Measurements from ENCODE around the gene SYTL5.

Gene SYTL5

DNA sequence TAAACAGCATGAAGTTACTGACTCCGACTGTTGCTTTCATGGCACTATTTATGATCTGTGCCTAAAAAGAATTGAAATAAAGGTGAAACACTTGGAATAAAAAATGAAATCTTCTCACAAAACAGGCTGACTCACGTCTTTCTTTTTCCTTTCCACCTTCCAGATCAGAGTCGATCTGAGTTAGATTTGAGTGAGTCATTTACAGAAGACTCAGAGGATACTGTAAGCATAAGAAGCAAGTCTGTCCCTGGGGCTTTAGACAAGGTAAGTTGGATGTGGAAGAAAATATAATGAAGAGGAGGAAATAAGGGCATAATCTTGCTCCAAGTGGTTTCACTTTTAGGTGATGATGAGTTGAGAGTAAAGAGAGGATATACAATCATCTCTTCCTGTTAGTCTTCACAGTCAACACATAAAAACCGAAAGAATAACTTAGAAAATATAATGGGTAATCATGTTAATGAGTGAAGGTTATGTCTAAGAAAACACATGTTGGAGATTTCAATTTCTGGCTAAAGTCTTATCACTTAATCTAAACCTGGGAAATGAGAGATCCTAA, 89.7 kb downstream of the SYTL5 start:
- DNase-seq (ENCODE audit: low read depth), result no peak

GRCh38 chrX:38099688-38100087, 93.3 kb downstream of the SYTL5 start:
- no peak for DNase-seq (ENCODE audit: low read depth)

DNA sequence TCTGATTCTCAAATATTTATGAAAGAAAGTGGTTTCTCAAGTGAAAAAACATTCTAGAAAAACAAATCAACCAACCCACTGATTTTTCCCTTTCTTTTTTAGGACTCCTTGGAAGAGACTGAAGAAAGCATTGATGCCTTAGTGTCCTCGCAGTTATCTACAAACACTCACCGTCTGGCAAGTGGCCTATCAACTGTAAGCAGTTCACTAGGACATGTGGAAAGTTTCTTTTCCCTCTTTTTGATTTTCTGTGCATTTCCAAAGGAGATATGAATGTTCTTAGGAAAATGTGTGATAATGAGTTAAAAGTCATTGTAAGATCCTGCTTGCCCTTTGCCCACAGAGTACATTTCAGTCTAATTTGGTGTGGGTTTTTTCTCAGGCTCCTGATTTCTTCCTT, 95.9 kb downstream of the SYTL5 start:
- DNase-seq (ENCODE audit: low read depth), result no peak

DNA sequence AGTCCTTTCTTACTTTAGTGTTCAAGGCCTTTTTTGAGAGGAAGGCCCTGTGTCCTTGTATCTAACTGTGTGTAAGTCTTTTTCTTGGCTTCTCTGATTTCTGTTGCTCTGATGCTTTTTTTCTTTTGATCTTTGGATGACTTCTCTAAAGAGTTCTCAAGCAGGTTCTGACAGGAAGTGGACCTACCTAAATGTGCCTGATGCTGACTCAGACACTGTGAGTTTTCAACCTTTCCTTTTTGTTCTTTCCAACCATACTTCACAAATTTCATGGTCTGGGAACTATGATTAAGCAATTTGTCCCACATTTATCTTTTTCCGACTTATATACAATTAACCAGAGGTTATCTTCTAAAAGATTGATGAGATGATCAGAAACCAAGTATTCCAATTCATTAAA, 96.5 kb downstream of the SYTL5 start:
- DNase-seq (ENCODE audit: low read depth), result no peak

- DNase-seq (ENCODE audit: low read depth), result no peak
Observed at GRCh38 chrX:38103857-38104812, 97.8 kb downstream of the SYTL5 start.

- DNase-seq (ENCODE audit: low read depth), result no peak
Observed at GRCh38 chrX:38105216-38105725, 98.9 kb downstream of the SYTL5 start.

DNA sequence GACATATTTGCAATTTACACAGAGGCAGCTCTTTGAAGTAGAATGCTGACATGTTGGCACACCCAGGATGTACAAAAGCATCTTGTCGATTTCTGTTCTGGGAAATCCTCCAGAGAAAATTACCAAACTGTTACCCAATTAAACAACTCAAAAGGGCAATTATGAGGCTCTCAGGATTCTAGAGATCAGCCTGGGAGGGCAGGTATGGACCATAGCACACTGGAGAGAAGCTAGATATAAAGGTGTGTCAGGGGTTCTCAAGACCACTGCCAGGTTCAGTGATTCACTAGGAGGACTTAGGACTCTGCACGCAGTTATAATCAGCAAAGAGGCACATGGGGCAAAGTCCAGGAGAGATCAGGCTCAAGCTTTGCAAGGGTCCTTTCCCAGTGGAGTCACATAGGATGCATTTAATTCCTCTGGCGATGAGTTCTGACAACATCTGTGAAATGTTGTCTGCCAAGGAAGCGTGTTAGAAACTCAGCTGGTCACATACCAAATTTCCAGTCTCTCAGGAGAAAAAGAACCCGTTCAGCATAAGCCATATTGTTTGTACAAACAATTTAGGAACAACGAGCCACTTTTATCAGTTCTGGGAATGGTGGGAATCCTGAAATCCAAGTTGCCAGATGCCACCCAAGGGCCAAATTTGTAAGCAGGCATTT, 100.8 kb downstream of the SYTL5 start:
- no peak for DNase-seq (ENCODE audit: low read depth)

GRCh38 chrX:38108364-38108763, 102.0 kb downstream of the SYTL5 start:
- no peak for DNase-seq (ENCODE audit: low read depth)

- DNase-seq (ENCODE audit: low read depth), result no peak
Observed at GRCh38 chrX:38109042-38109898, 102.9 kb downstream of the SYTL5 start.

DNA sequence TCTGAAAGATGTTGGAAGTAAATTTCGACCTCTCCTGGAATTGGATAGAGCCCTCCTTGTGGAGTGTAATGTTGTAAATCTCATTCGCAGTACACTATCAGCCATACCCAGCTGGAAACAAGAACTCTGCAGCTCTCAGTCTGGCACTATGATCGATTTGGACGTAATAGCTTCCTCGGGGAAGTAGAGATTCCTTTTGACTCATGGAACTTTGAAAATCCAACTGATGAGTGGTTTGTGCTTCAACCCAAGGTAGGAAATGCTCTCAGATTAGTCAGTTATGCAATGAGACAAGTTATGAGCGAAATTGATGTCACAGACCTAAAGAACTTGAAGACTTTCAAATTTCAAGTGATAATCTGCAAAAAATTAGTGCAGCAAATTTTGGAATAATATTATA, 103.9 kb downstream of the SYTL5 start:
- no peak for DNase-seq (ENCODE audit: low read depth)

DNA sequence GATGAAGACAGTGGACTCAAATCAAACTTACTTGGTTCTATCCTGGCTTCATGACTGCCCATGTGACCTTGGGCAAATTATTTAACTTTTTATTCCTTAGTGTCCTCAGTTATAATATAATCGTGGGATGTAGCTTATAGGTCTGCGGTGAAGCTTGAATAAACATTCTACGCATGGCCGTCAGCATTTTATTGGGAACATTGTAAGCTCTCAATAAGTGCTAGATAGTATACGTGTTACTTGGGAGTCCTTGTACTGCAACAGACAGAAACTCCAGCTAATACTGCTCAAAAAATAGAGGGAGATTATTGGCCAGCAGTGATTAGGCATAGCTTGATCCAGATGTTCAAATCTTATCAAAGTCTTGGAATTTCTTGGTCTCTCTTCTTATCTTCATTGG, 104.8 kb downstream of the SYTL5 start:
- no peak for DNase-seq (ENCODE audit: low read depth)

DNA sequence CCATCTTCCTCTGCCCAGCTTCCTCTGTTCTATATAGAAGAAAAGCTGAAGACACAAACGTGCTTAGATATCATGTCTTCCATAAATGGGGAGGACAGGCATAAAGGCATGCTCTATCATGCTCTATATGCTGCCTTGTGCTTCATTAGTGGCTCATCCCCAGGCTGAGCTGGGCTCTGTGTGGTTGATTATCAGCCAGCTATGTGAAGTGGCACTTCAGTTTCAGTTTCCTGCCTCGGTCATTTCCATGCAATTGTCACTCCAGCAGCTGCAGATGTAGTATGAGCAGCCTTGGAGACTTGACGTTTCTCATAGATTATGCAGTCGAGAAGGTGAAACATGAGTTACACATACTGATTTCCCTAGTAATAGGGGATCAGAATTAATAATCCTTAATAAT, 106.2 kb downstream of the SYTL5 start:
- DNase-seq (ENCODE audit: low read depth), result no peak

DNA sequence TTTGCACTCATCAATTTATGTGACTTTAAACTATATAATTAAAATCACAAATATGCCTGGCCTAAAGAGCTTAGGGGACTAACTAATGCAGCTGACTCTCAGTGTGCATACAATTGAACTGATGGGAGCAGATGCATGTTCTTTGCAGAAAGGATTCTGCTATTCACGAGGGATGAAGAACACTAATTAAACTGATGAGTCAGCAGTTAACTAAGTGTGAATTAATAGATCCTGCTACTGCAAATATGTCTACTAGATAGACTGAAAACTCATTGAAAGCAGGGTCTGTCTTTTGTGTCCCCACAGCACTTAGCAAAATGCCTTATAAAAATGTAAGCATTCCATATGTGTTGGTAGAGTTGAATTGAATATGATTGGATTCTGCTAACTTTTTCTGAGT, 110.4 kb downstream of the SYTL5 start:
- DNase-seq (ENCODE audit: low read depth), result no peak

GRCh38 chrX:38117485-38117884, 111.1 kb downstream of the SYTL5 start:
- DNase-seq (ENCODE audit: low read depth), result no peak

DNA sequence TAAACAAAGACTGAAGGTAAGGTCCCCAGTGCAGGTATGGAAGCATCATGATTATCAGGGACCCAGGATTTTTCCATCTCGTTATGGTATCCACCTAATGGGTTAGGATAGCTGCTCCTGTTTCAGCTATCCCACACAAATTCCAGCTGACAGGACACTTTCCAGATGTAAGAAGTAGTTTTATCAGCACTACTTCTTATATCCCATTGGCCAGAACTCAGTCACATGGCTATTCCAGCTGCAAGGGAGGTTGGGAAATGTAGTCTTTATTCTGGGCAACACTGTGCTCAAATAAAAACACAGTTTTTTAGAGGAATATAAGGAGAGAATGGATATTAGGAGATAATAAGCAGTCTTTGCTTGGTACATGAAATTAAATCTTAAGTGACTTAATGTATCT, 117.6 kb downstream of the SYTL5 start:
- DNase-seq (ENCODE audit: low read depth), result no peak

DNA sequence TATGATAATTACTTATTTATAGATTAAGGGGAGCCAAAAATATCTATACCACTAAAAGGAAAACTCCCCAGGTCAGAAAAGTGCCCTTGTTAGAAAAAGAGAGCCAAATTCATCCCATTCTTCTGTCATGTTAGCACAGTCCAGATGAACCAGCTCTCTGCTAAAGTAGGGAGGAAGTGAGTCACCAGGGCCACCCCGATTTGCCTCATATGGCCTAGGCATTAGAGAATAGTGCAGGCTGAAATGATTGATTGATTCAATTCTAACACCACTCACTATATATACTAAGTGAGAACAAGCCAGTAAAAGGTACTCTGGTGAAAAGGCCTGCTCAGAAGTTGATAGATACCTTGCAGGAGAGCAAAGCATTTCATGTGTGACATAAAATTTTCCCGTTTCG, 119.8 kb downstream of the SYTL5 start:
- no peak for DNase-seq (ENCODE audit: low read depth)

- DNase-seq (ENCODE audit: low read depth), result no peak
Observed at GRCh38 chrX:38127961-38128360, 121.6 kb downstream of the SYTL5 start.

DNA sequence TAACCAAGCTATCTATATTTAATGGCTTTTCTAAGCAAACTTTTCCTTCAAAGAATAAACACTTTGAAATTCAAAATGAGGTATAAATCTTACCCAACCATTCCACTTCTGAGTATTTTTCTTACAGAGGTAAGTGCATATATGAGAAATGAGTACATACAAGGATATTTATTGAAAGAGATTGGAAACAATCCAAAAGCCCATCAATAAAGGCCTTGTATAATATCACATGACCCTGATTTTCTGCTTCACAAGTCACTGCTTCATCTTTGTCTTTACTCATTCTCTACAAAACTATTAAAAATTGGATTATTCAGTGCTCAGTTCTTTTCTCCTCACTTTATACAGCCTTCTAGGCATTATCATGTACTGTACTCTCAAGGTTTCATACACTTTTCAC, 123.0 kb downstream of the SYTL5 start:
- no peak for DNase-seq (ENCODE audit: low read depth)

DNA sequence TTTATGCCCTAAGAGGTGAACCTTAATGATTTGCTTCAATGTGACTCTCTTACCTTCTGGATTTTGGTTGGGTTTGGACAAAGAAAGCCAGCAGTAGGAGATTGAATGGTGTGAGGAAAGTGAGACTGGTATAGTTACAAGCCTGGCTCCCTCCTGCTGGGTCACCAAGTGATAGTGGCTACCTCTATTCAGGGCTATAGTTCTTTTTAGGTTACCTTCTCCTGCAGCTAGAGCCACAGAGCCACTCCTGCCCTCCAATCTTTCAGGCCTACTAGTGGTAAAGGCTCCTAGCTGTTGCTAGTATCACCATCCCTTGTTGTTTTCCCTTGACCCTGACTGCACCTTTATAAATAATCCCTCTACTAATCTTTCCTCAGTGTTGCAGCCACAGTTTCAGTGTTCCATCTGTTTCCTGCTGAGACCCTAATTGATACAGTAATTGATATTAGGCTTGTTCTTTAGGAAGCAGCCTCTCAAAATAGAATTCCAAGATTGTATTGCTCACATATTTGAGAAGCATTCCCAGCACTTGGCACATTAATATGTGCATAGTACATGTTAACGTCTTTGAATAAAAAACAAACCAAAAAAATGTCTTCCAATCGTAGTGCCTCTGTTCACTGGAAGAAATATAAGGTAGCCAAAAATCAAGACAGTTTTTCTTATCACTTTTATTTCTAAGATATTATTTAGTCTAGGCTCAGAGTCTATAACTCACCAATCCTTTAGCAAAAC, 132.0 kb downstream of the SYTL5 start:
- no peak for DNase-seq (ENCODE audit: low read depth)

DNA sequence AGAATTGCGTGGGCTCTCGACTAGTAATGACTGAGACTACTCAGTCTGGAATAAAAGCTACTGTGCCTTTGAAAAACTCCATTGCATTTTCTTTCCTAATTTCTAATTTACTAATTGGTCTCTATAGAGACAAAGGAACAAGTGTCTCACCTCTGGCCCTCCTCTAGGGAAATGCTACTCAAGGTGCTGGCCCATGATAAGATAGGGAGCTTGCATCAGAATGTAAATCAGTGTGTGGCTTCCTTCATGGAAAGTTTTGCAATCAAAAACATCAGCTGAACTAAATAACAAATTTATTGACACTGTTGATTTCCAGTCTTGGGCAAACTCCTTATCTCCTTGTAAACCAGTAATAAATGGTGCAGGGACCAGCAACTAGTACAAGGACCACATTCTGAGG, 132.5 kb downstream of the SYTL5 start:
- no peak for DNase-seq (ENCODE audit: low read depth)

DNA sequence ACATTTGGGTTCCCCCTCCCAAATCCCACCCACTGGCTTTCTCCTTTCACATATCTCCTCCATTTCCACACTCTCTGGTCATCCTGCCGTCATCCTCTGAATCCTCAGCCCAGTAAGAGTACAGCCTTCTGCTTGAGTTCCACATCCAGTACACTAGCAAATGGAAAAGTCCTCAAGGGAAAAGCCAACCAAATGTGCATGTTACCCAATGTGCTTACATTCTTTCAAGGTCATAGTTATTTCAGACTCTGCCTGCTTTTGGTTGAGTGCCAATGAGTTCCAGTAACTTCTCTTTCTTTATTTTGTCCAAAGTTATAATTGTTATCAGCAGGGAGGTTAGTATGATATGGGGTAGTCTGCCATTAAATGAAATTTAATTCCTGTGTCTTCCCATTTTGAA, 136.3 kb downstream of the SYTL5 start:
- DNase-seq (ENCODE audit: low read depth), result no peak

Data from stimulated activated CD4-positive, alpha-beta T cell treated with anti-CD3 and anti-CD28 coated beads, Interleukin-2, amount 100 ng/mL, for 4 hours (primary cell).